Duodenal mucosa (tissue), 2 donors: ENCODE results near the gene NFATC4.
"Not testable (repeated sequence)": the region's sequence is repeated elsewhere in the genome, so short reads cannot be mapped to it uniquely, and the experiment has no call there.

Experiments
- H3K27ac ChIP-seq: one replicate; pipeline ENCODE4 v1.7.0; 2013; ENCODE audit warnings: low read depth, low read length
- H3K27me3 ChIP-seq, 2 donors: one replicate each; pipeline ENCODE4 v1.7.0; 2013; ENCODE audit warnings: low read length in 2 of 2, control low read depth in 1 of 2; ENCODE audit not compliant: insufficient read depth in 2 of 2, control insufficient read depth in 1 of 2
- H3K36me3 ChIP-seq, 2 donors: one replicate each; pipeline ENCODE4 v1.7.0; 2013; ENCODE audit warnings: low read length in 2 of 2, control low read depth in 1 of 2; ENCODE audit not compliant: insufficient read depth in 2 of 2, control insufficient read depth in 1 of 2
- H3K4me1 ChIP-seq, 2 donors: one replicate each; pipeline ENCODE4 v1.7.0; 2013; ENCODE audit warnings: low read length in 2 of 2, control low read depth in 1 of 2; ENCODE audit not compliant: insufficient read depth in 2 of 2, control insufficient read depth in 1 of 2
- H3K4me3 ChIP-seq, 2 donors: one replicate each; pipeline ENCODE4 v1.7.0; 2013; ENCODE audit warnings: low read length in 2 of 2, low read depth in 1 of 2
- H3K9ac ChIP-seq, 2 donors: one replicate each; pipeline ENCODE4 v1.7.0; 2013; ENCODE audit warnings: low read length in 2 of 2, low read depth in 1 of 2
- H3K9me3 ChIP-seq, 2 donors: one replicate each; pipeline ENCODE4 v1.7.0; 2013; ENCODE audit warnings: low read length in 2 of 2, control low read depth in 1 of 2; ENCODE audit not compliant: control insufficient read depth in 1 of 2

The NFATC4 gene

DNA sequence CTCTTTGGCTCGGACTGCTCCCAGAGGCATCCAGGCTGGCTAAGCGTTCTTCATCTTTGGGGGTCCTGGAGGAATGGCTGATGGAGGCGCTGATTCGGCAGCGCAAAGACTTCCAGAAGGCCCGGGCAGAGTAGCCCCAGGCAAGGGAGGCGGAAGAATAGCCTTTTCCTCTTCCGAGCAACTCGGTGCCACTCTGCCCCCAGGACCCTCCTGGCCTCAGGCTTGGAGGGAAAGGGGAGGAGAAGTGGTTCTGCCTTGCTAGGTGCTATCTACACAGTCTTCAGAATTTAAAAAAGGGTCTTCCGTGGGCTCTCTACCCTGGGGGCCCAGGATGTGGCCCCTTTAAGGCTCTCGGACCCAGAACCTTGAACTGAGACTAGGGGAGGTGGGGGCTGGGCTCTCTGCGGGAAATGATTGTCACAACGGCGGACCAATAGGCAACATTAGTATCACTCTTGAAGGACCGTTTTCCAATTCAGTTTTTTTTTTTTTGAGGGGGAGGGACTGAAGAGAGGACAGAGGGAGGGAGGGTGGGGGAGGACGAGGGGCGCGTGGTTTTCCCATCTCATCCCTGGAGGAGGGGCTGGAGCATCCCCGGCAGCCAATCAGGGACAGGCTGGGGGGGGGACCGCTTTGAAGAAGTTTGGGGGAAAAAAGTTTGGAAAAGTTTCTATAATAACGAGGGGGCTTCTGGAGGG, at the start of gene NFATC4:
Gene NFATC4 (plus strand): TSS at position 671 of the 698 bp plus-strand sequence. CDS start 157 bp downstream, outside the sequence.
- no peaks in the 10 kb centered on the region for H3K36me3 ChIP-seq

DNA sequence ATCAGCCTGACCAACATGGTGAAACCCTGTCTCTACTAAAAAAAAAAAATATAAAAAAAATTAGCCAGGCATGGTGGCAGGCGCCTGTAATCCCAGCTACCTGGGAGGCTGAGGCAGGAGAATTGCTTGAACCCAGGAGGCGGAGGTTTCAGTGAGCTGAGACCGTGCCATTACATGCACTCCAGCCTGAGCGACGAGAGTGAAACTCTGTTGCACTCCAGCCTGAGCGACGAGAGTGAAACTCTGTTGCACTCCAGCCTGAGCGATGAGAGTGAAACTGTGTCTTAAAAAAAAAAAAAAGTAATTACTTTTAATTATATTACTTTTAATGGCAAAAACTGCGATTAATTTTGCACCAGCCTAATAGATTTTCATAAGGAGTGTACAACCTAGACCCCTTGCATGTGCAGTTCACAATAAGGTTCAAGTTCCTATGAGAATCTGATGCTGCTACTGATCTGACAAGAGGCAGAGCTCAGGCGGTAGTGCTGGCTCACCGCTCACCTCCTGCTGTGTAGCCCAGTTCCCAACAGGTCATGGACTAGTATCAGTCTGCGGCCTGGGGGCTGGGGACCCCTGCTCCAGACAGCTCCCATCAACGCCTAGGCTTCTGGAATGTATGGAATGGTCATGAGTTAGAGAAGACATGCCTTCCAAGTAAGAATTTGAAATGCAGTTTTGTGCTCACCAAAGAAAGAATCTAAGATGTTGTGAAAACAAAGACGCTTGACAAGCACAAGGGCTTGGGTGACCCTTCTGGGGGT, 46.6 kb upstream of the NFATC4 start:
- Histone ChIP-seq H3K4me1 (peaks cover 0 to 6% of the 10 kb centered on the region in 2 donors), H3K4me3 (no peak overlapping the region), H3K9me3 (no peaks in the 10 kb centered on the region), H3K9ac (no peak overlapping the region), H3K27me3 (peaks cover 15 to 20% of the 10 kb centered on the region in 2 donors), H3K27ac (no peak overlapping the region), H3K36me3 (no peaks in the 10 kb centered on the region)

More for the DNA sequence above, at the start of gene NFATC4:
- Histone ChIP-seq H3K9me3 (no peaks in the 10 kb centered on the region), H3K9ac (peak within 1 kb of the TSS; percentile 59 to 74), H3K27me3 (no peaks in the 10 kb centered on the region), H3K4me1 (peaks cover 12 to 16% of the 10 kb centered on the region in 2 donors), H3K27ac (peak within 1 kb of the TSS; percentile 74), H3K4me3 (peak within 1 kb of the TSS; percentile 60 to 70)

DNA sequence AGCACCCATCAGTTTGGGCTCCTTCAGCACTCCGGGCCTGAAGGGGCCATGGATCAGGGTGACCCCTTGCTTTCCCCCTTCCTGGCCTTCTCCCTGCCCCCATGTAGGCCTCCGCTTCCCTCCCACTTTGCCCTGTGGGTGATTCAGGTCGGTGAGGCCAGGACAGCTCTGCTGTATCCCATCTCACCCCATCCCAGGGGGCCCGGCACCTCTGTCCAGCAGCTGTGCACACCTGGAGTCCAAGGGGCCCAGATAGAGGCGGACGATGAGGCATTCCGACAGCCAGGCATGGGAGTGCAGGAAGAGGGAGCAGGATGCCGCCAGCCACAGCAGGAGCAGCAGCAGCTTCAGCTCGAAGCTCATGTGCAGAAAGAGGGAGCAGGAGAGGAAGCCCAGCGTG, 45.3 kb upstream of the NFATC4 start:
- Histone ChIP-seq H3K9ac (no peak overlapping the region), H3K4me3 (no peak overlapping the region), H3K27ac (no peak overlapping the region), H3K27me3 (peaks cover 16 to 19% of the 10 kb centered on the region in 2 donors), H3K4me1 (peaks cover 0 to 6% of the 10 kb centered on the region in 2 donors), H3K9me3 (no peaks in the 10 kb centered on the region), H3K36me3 (no peaks in the 10 kb centered on the region)

DNA sequence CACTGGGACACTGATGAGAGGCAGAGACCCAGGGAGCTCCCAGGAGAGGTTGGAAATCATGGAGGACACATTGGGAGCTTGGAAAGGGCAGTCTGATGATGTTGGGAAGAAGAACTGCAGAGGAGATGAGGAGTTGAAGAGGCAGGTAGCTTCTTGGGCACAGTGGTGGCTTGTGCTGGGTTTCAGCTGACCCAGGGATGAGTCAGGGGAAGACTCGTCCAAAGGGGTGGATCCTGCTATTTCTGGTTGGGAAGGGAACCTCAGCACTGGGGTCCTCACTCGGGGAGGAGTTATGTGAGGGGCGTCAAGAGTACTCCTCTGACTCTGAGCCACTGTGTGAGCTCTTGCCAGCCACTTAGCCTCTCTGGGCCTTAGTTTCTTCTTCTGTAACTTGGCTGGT, 44.6 kb upstream of the NFATC4 start:
- H3K27ac ChIP-seq = no peak overlapping the region
- H3K4me1 ChIP-seq = peaks cover 0 to 6% of the 10 kb centered on the region in 2 donors
- peaks cover 16 to 19% of the 10 kb centered on the region in 2 donors for H3K27me3 ChIP-seq
- H3K9me3 ChIP-seq = no peaks in the 10 kb centered on the region
- no peak overlapping the region for H3K9ac ChIP-seq
- H3K4me3 ChIP-seq = no peak overlapping the region
- no peaks in the 10 kb centered on the region for H3K36me3 ChIP-seq

DNA sequence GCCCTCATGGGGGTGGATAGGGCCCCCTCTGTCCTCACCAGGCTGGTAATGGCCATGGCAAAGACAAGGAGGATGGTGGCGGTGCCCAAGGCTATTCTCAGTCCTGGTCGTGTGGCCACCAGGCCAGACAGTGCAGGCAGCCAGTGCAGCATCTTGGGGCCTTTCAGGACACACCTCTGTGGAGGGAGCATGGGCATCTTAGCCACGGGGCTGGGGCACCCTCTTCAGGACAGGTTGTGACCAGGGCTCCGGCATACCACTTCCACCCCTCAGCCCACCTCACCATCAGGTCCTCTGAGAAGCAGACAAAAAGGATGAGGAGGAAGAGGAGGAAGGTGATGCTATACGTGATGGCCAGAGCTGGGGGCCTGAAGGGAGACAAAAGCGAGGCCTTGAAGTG, 44.0 kb upstream of the NFATC4 start:
- Histone ChIP-seq H3K4me1 (peaks cover 0 to 11% of the 10 kb centered on the region in 2 donors), H3K4me3 (no peak overlapping the region), H3K36me3 (no peaks in the 10 kb centered on the region), H3K27ac (no peak overlapping the region), H3K9ac (no peak overlapping the region), H3K9me3 (no peaks in the 10 kb centered on the region), H3K27me3 (peaks cover 12% of the 10 kb centered on the region in 2 donors)

DNA sequence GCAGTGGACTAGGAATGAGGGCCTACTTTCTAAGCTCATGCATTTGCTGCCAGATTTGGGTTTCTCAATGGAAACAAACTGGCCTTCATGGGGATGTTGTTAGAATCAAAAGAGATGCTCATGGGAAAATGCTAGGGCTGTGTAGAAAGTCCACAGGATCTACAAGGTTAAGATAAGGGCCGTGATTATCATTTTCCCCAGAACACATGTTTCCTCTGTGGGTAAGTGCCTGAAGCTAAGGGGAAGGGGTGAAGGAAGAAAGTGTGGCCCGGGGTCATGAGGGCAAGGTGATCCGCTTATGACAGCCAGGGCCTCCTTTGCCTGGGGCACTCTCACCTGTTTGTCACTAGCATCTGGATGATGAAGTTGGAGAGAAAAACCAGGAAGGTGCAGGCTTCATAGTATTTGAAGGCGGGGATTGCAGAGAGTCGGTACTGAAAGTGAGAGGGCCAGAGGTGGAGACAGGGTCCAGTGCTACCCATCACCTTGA, 42.9 kb upstream of the NFATC4 start:
- no peak overlapping the region for H3K4me3 ChIP-seq
- peaks cover 0 to 20% of the 10 kb centered on the region in 2 donors for H3K4me1 ChIP-seq
- H3K27ac ChIP-seq = no peak overlapping the region
- H3K9me3 ChIP-seq = no peaks in the 10 kb centered on the region
- peaks cover 4 to 5% of the 10 kb centered on the region in 2 donors for H3K27me3 ChIP-seq
- H3K9ac ChIP-seq = no peak overlapping the region
- H3K36me3 ChIP-seq = no peaks in the 10 kb centered on the region

DNA sequence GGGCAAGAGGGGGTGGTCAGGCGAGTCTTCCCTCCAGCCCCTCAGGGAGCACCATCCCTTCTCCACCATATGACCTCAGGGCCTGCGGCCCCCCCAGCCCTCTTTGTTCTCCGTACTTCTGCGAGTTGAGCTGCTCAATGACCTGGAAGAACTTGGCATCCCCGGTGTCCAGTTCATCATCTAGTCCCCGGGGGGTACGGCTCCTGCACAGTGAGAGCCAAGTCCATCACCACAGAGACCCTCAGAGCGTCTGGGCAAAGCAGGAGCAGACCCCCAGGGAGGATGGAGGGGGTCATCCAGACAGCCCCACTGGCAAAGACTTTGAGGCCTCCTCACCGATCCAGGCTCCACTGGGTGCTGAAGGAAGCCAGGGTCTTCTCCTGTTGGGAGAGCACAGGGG, 42.0 kb upstream of the NFATC4 start:
- peaks cover 0 to 20% of the 10 kb centered on the region in 2 donors for H3K4me1 ChIP-seq
- peaks cover 0 to 4% of the 10 kb centered on the region in 2 donors for H3K27me3 ChIP-seq
- H3K27ac ChIP-seq = no peak overlapping the region
- H3K36me3 ChIP-seq = no peaks in the 10 kb centered on the region
- H3K9ac ChIP-seq = no peak overlapping the region
- H3K9me3 ChIP-seq = no peaks in the 10 kb centered on the region
- no peak overlapping the region for H3K4me3 ChIP-seq

DNA sequence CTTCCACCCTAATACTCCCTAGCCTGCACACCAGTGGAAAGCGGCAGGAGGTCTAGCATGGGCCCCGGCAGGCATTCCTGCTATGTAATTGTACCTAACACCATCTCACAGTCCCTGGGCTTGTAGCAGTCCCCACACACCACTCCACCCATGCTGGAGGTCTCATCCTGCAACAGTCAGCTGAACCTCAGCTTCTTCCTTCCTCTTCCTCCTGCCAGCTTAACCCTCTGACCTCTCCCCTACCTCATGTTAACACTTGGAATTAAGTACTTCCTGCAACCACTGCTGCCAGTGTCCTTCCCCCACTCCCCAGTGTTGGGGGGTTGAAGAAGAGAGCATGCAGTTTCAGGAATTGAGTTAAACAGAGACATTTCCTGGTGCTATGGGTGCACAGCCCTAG, 40.7 kb upstream of the NFATC4 start:
- peaks cover 0 to 4% of the 10 kb centered on the region in 2 donors for H3K27me3 ChIP-seq
- peaks cover 9 to 29% of the 10 kb centered on the region in 2 donors for H3K4me1 ChIP-seq
- H3K9ac ChIP-seq = no peak overlapping the region
- H3K36me3 ChIP-seq = no peaks in the 10 kb centered on the region
- H3K27ac ChIP-seq = no peak overlapping the region
- no peak overlapping the region for H3K4me3 ChIP-seq
- H3K9me3 ChIP-seq = no peaks in the 10 kb centered on the region

DNA sequence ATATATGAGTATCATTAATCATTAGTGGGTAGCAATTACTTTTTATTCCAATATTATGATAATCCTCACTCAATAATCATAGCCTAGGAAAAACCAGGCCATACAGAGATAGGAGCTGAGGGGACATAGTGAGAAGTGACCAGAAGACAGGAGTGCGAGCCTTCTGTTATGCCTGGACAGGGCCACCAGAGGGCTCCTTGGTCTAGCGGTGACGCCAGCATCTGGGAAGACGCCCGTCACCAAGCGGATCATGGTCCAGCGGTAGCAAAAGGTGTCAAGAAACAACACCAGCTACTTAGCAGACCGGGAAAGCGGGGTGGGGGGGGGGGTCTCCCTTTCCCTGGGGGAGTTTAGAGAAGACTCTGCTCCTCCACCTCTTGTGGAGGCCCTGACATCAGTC, 40.1 kb upstream of the NFATC4 start:
- not testable (repeated sequence) for H3K4me3 ChIP-seq, H3K36me3 ChIP-seq, H3K27me3 ChIP-seq, H3K27ac ChIP-seq, H3K9ac ChIP-seq, H3K9me3 ChIP-seq
- H3K4me1 ChIP-seq = peaks cover 15 to 35% of the 10 kb centered on the region in 2 donors

DNA sequence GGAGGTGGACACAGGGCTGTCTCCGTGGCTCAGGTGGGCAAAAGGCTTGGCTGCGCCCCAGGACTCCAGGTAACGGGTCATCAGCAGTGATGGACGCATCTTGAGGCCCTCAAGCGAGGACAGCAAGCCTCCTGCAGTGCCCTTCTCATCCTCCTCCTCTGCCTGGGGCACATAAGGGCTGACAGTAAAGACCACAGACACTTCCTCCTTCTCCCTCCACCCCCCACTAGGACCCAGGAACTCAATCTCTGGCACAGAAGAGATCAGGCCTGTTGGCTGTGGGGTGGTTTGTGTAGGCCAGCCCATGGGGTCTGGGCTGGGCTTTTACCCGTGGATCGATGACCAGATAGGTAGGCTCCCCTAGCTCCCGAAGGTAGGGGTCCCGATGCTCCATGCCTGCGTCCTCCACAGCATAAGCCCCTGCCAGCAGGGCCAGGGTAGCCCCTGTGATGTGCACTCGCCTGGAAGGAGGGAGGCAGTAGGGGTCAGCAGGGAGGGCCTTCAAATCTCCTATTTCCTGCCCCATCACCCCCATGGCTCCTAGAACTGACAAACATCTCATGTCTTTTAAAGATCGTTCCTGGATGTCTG, 38.8 kb upstream of the NFATC4 start:
- no peaks in the 10 kb centered on the region for H3K36me3 ChIP-seq
- no peaks in the 10 kb centered on the region for H3K9me3 ChIP-seq
- H3K27ac ChIP-seq = no peak overlapping the region
- H3K27me3 ChIP-seq = peaks cover 4% of the 10 kb centered on the region in 2 donors
- H3K4me1 ChIP-seq = peaks cover 25 to 43% of the 10 kb centered on the region in 2 donors
- H3K9ac ChIP-seq = no peak overlapping the region
- H3K4me3 ChIP-seq = no peak overlapping the region
